Measurements from ENCODE around the gene CRTC3.

CRTC3 gene

DNA sequence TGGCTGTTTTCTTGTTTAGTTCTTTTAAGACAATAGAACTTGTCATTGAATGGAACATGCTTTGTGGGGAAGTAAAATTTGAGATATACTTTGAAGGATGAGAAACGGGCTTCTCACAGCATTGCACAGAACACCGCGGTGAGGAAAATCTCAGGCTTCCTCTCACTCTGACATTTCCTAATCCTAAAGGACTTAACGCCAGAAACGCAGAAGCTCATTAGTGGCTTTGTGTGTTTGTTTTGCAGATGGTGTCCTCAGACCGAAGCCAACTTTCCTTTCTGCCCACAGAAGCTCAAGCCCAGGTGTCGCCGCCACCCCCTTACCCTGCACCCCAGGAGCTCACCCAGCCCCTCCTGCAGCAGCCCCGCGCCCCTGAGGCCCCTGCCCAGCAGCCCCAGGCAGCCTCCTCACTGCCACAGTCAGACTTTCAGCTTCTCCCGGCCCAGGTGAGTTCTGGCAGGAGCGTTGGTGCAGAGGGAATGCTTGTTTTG is 108.5 kb downstream of the CRTC3 start:
- no peak overlapping the region for H3K27ac ChIP-seq
- TF ChIP-seq, protein P1, sequence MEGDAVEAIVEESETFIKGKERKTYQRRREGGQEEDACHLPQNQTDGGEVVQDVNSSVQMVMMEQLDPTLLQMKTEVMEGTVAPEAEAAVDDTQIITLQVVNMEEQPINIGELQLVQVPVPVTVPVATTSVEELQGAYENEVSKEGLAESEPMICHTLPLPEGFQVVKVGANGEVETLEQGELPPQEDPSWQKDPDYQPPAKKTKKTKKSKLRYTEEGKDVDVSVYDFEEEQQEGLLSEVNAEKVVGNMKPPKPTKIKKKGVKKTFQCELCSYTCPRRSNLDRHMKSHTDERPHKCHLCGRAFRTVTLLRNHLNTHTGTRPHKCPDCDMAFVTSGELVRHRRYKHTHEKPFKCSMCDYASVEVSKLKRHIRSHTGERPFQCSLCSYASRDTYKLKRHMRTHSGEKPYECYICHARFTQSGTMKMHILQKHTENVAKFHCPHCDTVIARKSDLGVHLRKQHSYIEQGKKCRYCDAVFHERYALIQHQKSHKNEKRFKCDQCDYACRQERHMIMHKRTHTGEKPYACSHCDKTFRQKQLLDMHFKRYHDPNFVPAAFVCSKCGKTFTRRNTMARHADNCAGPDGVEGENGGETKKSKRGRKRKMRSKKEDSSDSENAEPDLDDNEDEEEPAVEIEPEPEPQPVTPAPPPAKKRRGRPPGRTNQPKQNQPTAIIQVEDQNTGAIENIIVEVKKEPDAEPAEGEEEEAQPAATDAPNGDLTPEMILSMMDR (IDR thresholded peaks at IDR 0.05), result no peak
- TF ChIP-seq ZFX (IDR thresholded peaks at IDR 0.05; ENCODE audit: borderline replicate concordance), result no peak

DNA sequence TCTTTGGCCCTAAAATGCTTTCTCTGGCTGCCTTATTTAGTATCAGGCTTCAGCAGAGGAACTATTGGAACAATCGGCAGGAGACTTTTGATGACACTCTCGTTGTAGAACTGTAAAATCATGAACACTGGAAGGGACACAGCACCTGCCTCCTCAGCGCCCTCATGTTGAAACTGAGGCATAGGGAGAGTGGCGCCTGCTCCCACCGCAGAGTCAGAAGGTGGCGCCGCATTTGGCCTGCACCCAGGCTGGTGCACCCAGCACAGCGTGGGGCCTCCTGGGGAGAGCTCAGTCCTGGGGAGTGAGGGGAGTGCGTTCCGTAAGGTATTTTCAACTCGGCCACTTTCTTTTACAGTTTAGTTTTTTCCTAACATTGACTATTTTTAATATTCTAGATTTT is 109.2 kb downstream of the CRTC3 start:
- TF ChIP-seq ZFX (IDR thresholded peaks at IDR 0.05; ENCODE audit: borderline replicate concordance), result no peak
- TF ChIP-seq, protein P1 (IDR thresholded peaks at IDR 0.05), result no peak
- no peak overlapping the region for H3K27ac ChIP-seq

DNA sequence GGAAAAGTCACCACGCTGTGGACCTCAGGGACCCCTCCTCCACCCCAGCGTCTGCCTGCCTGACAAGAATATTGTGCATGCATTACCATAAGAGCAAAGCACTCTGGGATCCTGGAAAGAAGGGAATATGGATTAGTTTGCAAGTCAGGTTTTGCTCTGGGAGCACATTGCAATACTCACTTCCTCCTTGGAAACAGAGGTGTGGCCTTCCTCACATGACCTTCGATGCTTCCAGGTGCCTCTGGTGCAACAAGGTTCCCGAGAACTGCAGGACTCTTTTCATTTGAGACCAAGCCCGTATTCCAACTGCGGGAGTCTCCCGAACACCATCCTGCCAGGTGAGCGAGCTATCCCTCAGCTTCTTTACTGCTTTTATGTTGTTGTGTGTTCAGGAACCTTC is 111.1 kb downstream of the CRTC3 start:
- TF ChIP-seq ZFX (IDR thresholded peaks at IDR 0.05; ENCODE audit: borderline replicate concordance), result no peak
- TF ChIP-seq, protein P1 (IDR thresholded peaks at IDR 0.05), result no peak
- no peak overlapping the region for H3K27ac ChIP-seq

DNA sequence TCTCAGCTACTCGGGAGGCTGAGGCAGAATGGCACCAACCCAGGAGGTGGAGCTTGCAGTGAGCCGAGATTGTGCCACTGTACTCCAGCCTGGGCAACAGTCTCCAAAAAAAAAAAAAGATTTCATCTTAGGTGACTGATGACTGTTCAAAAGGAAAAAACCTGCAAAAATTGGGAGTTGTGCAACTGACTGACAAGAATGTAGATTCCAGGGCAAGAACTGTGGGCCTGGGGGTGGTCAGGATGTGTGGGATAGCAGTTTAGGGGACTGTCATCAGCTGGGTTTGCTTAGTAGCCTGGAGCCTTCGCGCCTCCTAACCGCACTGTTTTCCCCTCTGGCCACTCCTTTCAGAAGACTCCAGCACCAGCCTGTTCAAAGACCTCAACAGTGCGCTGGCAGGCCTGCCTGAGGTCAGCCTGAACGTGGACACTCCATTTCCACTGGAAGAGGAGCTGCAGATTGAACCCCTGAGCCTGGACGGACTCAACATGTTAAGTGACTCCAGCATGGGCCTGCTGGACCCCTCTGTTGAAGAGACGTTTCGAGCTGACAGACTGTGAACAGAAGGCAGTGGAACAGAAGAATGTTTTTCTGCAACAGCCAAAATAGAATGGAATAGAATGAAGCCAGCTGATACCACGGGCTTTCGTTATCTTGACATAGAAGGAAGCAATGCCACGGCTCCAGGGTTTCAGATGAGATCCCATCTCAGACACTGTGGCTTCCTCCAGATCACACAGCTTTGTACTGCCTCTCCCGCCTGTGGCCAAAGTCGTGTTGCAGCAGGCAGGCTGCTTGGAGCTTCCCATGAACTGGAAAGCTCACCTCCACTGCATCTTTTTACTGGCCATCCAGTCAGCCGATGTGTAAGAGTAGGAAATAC is 112.1 kb downstream of the CRTC3 start:
- H3K27ac ChIP-seq, result no peak overlapping the region
- TF ChIP-seq, protein P1 (IDR thresholded peaks at IDR 0.05), result no peak

DNA sequence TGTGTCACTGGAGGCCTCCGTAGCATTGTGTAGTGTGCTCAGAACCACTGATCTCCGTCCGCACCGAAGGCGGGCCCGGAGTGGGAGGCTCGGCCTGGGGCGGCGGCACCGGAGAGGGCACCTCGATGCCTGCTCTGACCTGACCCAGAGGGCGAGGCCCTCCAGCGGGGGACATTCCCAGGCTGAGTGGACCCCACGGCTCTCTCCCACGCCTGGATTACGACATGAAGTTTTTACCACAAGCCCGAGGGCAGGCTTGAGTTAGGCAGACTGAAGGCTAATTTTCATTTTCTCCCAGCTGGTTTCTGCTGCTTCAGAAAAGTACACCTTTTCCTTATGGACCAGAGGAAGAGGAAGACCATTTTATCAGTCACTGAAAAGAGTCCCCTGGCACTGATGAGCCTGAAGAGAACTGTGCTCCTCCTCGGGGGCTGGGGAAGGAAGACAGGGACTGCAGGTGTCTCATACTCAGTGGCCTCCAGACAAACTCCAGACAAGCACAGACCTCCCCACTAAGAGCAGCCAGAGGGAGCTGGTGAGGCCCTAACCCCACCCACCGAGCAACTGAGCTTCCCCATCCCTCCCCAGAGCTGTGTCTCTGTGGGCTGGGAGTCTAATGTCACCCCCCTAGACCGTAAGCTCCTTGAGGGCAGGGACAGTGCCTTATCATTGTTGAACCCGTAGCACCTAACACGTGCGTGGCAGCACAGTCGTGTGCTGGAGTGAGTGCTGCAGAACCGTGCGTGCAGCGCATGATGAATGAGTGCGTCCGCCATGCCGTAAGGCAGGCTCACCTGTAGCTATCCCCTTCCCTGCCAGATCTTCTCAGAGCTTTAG is 113.0 kb downstream of the CRTC3 start:
- TF ChIP-seq, protein P1 (IDR thresholded peaks at IDR 0.05), result no peak; the same call in 1 of the 2 replicates
- TF ChIP-seq ZFX (IDR thresholded peaks at IDR 0.05; ENCODE audit: borderline replicate concordance), result no peak
- H3K27ac ChIP-seq, result no peak overlapping the region

DNA sequence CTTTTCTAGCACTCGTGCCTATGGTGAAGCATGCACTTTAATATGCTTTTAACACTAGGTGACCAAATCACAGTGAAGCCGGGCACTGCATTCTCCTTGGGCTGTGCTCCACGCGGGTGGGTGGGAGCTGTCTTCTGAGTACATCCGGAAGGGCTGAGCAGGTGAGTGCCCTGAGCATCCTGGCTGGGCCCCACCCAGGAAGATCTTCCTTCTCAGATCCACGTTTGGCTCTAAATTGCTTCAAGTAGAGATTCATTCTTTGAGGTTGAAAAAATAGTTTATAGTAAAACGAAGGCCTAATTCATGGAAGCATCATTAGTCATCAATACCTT is 113.5 kb downstream of the CRTC3 start:
- no peak overlapping the region for H3K27ac ChIP-seq
- TF ChIP-seq, protein P1 (IDR thresholded peaks at IDR 0.05), result no peak
- no peak for TF ChIP-seq ZFX (IDR thresholded peaks at IDR 0.05; ENCODE audit: borderline replicate concordance)

DNA sequence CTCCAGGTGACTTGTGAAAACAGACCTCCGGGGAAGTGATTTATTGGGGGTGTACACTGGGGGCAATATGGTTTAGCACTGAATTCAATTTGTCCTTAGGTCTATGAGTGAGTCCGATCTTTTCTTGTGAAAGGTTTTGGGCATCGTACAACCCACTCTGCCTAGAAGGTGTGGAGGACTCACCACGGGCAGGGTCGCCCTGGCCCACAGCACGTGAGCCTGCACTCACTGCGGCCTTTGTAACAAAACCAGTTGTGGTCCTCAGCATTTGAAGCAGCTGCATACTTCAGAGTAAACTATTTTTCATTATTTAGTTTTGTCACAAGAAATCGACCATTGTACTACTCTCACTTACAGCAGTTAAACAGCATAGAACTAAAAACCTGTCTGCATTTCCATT is 114.8 kb downstream of the CRTC3 start:
- TF ChIP-seq ZFX (IDR thresholded peaks at IDR 0.05; ENCODE audit: borderline replicate concordance), result no peak
- TF ChIP-seq, protein P1 (IDR thresholded peaks at IDR 0.05), result no peak
- H3K27ac ChIP-seq, result no peak overlapping the region

All from 22Rv1 (cell line).